HepG2 (cell line): ENCODE data around the gene STX8. TPM values are rescaled to one million over a fixed set of nuclear protein-coding genes. Genes with fewer than 3 reads are reported as not detected.

Experiments used
- ATAC-seq: fragments of 200-7000 bp; cut with Tn5 transposase; 3 replicates; pipeline ENCODE4 v1.9.1; 2020; ENCODE audit warnings: mild to moderate bottlenecking, moderate library complexity
- BruUV-seq: library from RNA; stranded (reverse); fragments of 400-500 nt; replicated peaks from 2 replicates; lab custom pipeline; 2021; lab: Mats Ljungman, UMichigan
- CTCF ChIA-PET: fragments of 300-600 bp; formaldehyde crosslinking; extraction: SDS; loops from one replicate; lab custom pipeline; 2021; ENCODE audit warnings: low total read pairs, inconsistent platforms, low intra/inter-chr PET ratio; lab: Yijun Ruan, JAX
- POLR2A ChIA-PET: fragments of 350-600 bp; sonication (Branson Sonifier 250); formaldehyde crosslinking; loops from one replicate; lab custom pipeline; 2020; ENCODE audit warnings: antibody characterized with exemption, inconsistent platforms; lab: Yijun Ruan, JAX
- DNase-seq: peaks from one replicate; pipeline ENCODE4 v3.0.0-alpha.2; 2015; ENCODE audit warnings: low spot score
- FAIRE-seq: peaks from 3 replicates; lab custom pipeline; 2011; peaks lifted over from hg19 to GRCh38; lab: Jason Lieb, UNC
- H2AFZ ChIP-seq: one replicate; pipeline ENCODE4 v1.6.1; 2011; ENCODE audit warnings: low read length, inconsistent platforms
- H3K27ac ChIP-seq: fragments of 300-600 bp; 3 replicates; pipeline ENCODE4 v1.8.0; 2011; ENCODE audit warnings: mixed run types, mild to moderate bottlenecking, mixed read lengths, low read length, inconsistent platforms; ENCODE audit not compliant: insufficient read depth; ENCODE audit errors: extremely low read length
- H3K27me3 ChIP-seq, 2 experiments: fragments of 200-600 bp in 1 of 2; 2 replicates in 1 of 2; 3 replicates in 1 of 2; pipeline versions ENCODE4 v1.6.0 to v1.8.0; 2011; ENCODE audit warnings: low read length in 2 of 2, mild to moderate bottlenecking in 2 of 2, moderate library complexity in 2 of 2, inconsistent platforms in 1 of 2; ENCODE audit not compliant: insufficient read depth in 2 of 2, control insufficient read depth in 1 of 2
- H3K36me3 ChIP-seq, 2 experiments: fragments of 200-600 bp in 1 of 2; replicated peaks in 1 of 2; 2 replicates in 1 of 2; 3 replicates in 1 of 2; pipeline versions ENCODE4 v1.5.1 to v1.8.0; 2011; ENCODE audit warnings: low read length in 2 of 2, inconsistent platforms in 1 of 2; ENCODE audit not compliant: insufficient read depth in 2 of 2, control insufficient read depth in 1 of 2
- H3K4me1 ChIP-seq: 2 replicates; pipeline ENCODE4 v1.5.1; 2012; ENCODE audit warnings: low read length, inconsistent platforms; ENCODE audit not compliant: insufficient read depth
- H3K4me2 ChIP-seq: 2 replicates; pipeline ENCODE4 v1.6.0; 2011; ENCODE audit warnings: low read depth, low read length, inconsistent platforms
- H3K4me3 ChIP-seq, 3 experiments: fragments of 200-600 bp in 1 of 3; sonication (generic), shearing (Covaris generic) in 1 of 3; replicated peaks in 1 of 3; 2 replicates each; pipeline ENCODE4 v1.5.1; 2011 to 2016; ENCODE audit warnings: low read length in 3 of 3, inconsistent platforms in 2 of 3, low read depth in 2 of 3, mild to moderate bottlenecking in 2 of 3, control low read depth in 1 of 3, mixed read lengths in 1 of 3; ENCODE audit not compliant: insufficient read depth in 1 of 3
- H3K79me2 ChIP-seq: one replicate; pipeline ENCODE4 v1.6.1; 2011; ENCODE audit warnings: low read length, inconsistent platforms; ENCODE audit not compliant: insufficient read depth
- H3K9ac ChIP-seq: 2 replicates; pipeline ENCODE4 v1.6.0; 2011; ENCODE audit warnings: mild to moderate bottlenecking, low read depth, low read length, inconsistent platforms; ENCODE audit not compliant: insufficient read depth
- H3K9me3 ChIP-seq: 2 replicates; pipeline ENCODE4 v1.5.1; 2012; ENCODE audit warnings: mild to moderate bottlenecking, low read length
- H4K20me1 ChIP-seq: 2 replicates; pipeline ENCODE4 v1.6.0; 2011; ENCODE audit warnings: inconsistent platforms, mild to moderate bottlenecking, low read length, moderate library complexity; ENCODE audit not compliant: insufficient read depth
- FOXK1 ChIP-seq: sonication (generic); formaldehyde crosslinking; IDR thresholded peaks from 2 replicates; pipeline ENCODE4 v1.4.0; 2020; ENCODE audit warnings: low read depth, missing genetic modification reagents, borderline replicate concordance
- HNF4A ChIP-seq: sonication (generic); formaldehyde crosslinking; IDR thresholded peaks from 2 replicates; pipeline ENCODE4 v1.4.0; 2020; ENCODE audit warnings: missing genetic modification reagents
- MTA3 ChIP-seq: sonication (generic); formaldehyde crosslinking; IDR thresholded peaks from 2 replicates; pipeline ENCODE4 v1.4.0; 2020; ENCODE audit warnings: missing genetic modification reagents
- NBN ChIP-seq: fragments of 450-650 bp; conservative IDR thresholded peaks from 2 replicates; pipeline ENCODE4 v1.6.1; 2017
- NFE2L1 ChIP-seq: sonication (generic); formaldehyde crosslinking; IDR thresholded peaks from 2 replicates; pipeline ENCODE4 v1.4.0; 2020; ENCODE audit warnings: missing genetic modification reagents, mild to moderate bottlenecking, borderline replicate concordance
- NR2C2 ChIP-seq: sonication (generic); formaldehyde crosslinking; IDR thresholded peaks from 2 replicates; pipeline ENCODE4 v1.4.0; 2020; ENCODE audit warnings: missing genetic modification reagents, mild to moderate bottlenecking, moderate library complexity, borderline replicate concordance
- RAD21 ChIP-seq: fragments of 450-650 bp; formaldehyde crosslinking; IDR thresholded peaks from 2 replicates; pipeline ENCODE4 v1.5.0; 2020; ENCODE audit warnings: mild to moderate bottlenecking
- SMC3 ChIP-seq: IDR thresholded peaks from 2 replicates; pipeline ENCODE4 v1.6.1; 2011; ENCODE audit warnings: low read length, improper control_type of control experiment
- SOX13 ChIP-seq, 3 experiments: fragments of 450-650 bp in 1 of 3; sonication (generic) in 1 of 3; formaldehyde crosslinking in 1 of 3; IDR thresholded peaks in 2 of 3; conservative IDR thresholded peaks in 1 of 3; 2 replicates each; pipeline versions ENCODE4 v1.5.0 to v1.6.1; 2016 to 2020; ENCODE audit warnings: antibody characterized with exemption in 1 of 3, mild to moderate bottlenecking in 1 of 3, missing compliant biosample characterization in 1 of 3, missing genetic modification reagents in 1 of 3, moderate library complexity in 1 of 3
- SOX5 ChIP-seq: IDR thresholded peaks from 2 replicates; pipeline ENCODE4 v1.6.1; 2016; ENCODE audit warnings: borderline replicate concordance
- SOX6 ChIP-seq, 2 experiments: fragments of 450-650 bp in 1 of 2; sonication (generic) in 1 of 2; formaldehyde crosslinking in 1 of 2; IDR thresholded peaks; 2 replicates each; pipeline versions ENCODE4 v1.4.0 to v1.6.1; 2017 to 2020; ENCODE audit warnings: antibody characterized with exemption in 1 of 2, mild to moderate bottlenecking in 1 of 2, missing genetic modification reagents in 1 of 2
- ZNF281 ChIP-seq: sonication (generic); formaldehyde crosslinking; IDR thresholded peaks from 2 replicates; pipeline ENCODE4 v1.4.0; 2020; ENCODE audit warnings: missing genetic modification reagents, borderline replicate concordance
- WGBS: methylation state at CpG from one replicate; pipeline ENCODE4 v1.1.6; 2017; ENCODE audit warnings: low lambda C conversion rate; 5-methylcytosine and 5-hydroxymethylcytosine counted together
- in situ Hi-C: cut with HindIII; loops from 2 replicates; pipeline ENCODE4 v1.10.0; 2017; ENCODE audit warnings: low pct_unique_long_range_greater_than_20kb; ENCODE audit not compliant: extremely low pct_ligation_motif_present
- intact Hi-C: fragments of 100-400 bp; cut with micrococcal nuclease; formaldehyde crosslinking; loops from one replicate; pipeline ENCODE4 v1.10.0; 2022; ENCODE audit not compliant: unreplicated experiment
- polyA plus RNA-seq, 8 experiments: library from polyadenylated mRNA; depleted of rRNA in 3 of 8; stranded (reverse) in 7 of 8; unstranded in 1 of 8; fragments of >200 nt; fragmentation: Illumina TruSeq in 4 of 8; extraction: Trizol in 4 of 8; gene quantifications; 2 replicates each; pipeline versions ENCODE4 v1.2.1 to v1.2.3, GENCODE V29; 2011 to 2016; ENCODE audit warnings: low read depth in 4 of 8, missing spikeins in 1 of 8, mixed read lengths in 1 of 8; ENCODE audit not compliant: insufficient read depth in 1 of 8
- total RNA-seq, 5 experiments: library from RNA; depleted of rRNA; stranded (reverse); fragments of >200 nt; fragmentation: Illumina TruSeq; extraction: Trizol; gene quantifications; 2 replicates each; pipeline ENCODE4 v1.2.3, GENCODE V29; 2016; ENCODE audit warnings: low read depth in 1 of 5
- TF ChIP-seq, protein P1 (sequence below): IDR thresholded peaks from 2 replicates; pipeline ENCODE4 v1.4.0; 2020; ENCODE audit warnings: mild to moderate bottlenecking, missing genetic modification reagents
- TF ChIP-seq, protein P2 (sequence below): fragments of 450-650 bp; IDR thresholded peaks from 2 replicates; pipeline ENCODE4 v1.6.1; 2016

Gene STX8
- total and polyA plus RNA-seq, 2 of the 13 experiments (the other 11 are each of a cell fraction or from before 2014, with no cell fraction given), result 36.4 to 53.6 TPM

GRCh38 chr17:9324864-9325263, 250.8 kb downstream of the STX8 start:
- Histone ChIP-seq H3K36me3 (no peaks in the 10 kb centered on the region), H3K9ac (no peak overlapping the region), H4K20me1 (no peaks in the 10 kb centered on the region), H2AFZ (no peak overlapping the region), H3K4me2 (no peak overlapping the region), H3K79me2 (no peaks in the 10 kb centered on the region), H3K4me1 (peaks cover 20% of the 10 kb centered on the region), H3K4me3 (no peak overlapping the region), H3K9me3 (no peaks in the 10 kb centered on the region), H3K27ac (no peak overlapping the region), H3K27me3 (no peaks in the 10 kb centered on the region)
- FAIRE-seq, result peak; percentile 71
- BruUV-seq, result no TSS peak
- WGBS, result 62% methylated on average over 4 of the region's 4 CpGs
- intact Hi-C loops (loop anchor here (2.0 kb wide), 1 partner anchor 198 kb away; no protein-coding TSS in a partner anchor), in situ Hi-C loops (no loop called here)
- peak; percentile 55 for DNase-seq
- ChIA-PET POLR2A (interaction anchor here (0.5 kb wide), 1 partner anchor 24 kb away, joined by 3 read pairs; no protein-coding TSS in a partner anchor), CTCF (no interaction called here)
- ATAC-seq, result peak; percentile 94
- TF ChIP-seq RAD21 (0 out of 2 replicates have a peak, but pooled peaks have one; percentile 19), HNF4A (CRISPR knock-in tag) (peak; percentile 7; the same call in 1 of the 2 replicates), MTA3 (CRISPR knock-in tag) (no peak), SOX5 (CRISPR knock-in tag) (peak; percentile 49; the same call in 1 of the 2 replicates), NR2C2 (no peak), SOX13 (IDR thresholded peaks at IDR 0.05) (no peak), SOX13 (CRISPR knock-in tag; conservative IDR thresholded peaks at IDR 0.05 in 1 of 2, IDR thresholded peaks at IDR 0.05 in 1 of 2) (peak in 1 of 2 experiments; percentile 40; a peak in 1 of 4 replicates), ZNF281 (CRISPR knock-in tag) (no peak), SOX6 (IDR thresholded peaks at IDR 0.05) (no peak), SOX6 (CRISPR knock-in tag; IDR thresholded peaks at IDR 0.05) (peak; percentile 36; the same call in 1 of the 2 replicates), NBN (no peak), SMC3 (peak; percentile 62), NFE2L1 (no peak), FOXK1 (peak; percentile 70; the same call in 1 of the 2 replicates)
- TF ChIP-seq, protein P1, sequence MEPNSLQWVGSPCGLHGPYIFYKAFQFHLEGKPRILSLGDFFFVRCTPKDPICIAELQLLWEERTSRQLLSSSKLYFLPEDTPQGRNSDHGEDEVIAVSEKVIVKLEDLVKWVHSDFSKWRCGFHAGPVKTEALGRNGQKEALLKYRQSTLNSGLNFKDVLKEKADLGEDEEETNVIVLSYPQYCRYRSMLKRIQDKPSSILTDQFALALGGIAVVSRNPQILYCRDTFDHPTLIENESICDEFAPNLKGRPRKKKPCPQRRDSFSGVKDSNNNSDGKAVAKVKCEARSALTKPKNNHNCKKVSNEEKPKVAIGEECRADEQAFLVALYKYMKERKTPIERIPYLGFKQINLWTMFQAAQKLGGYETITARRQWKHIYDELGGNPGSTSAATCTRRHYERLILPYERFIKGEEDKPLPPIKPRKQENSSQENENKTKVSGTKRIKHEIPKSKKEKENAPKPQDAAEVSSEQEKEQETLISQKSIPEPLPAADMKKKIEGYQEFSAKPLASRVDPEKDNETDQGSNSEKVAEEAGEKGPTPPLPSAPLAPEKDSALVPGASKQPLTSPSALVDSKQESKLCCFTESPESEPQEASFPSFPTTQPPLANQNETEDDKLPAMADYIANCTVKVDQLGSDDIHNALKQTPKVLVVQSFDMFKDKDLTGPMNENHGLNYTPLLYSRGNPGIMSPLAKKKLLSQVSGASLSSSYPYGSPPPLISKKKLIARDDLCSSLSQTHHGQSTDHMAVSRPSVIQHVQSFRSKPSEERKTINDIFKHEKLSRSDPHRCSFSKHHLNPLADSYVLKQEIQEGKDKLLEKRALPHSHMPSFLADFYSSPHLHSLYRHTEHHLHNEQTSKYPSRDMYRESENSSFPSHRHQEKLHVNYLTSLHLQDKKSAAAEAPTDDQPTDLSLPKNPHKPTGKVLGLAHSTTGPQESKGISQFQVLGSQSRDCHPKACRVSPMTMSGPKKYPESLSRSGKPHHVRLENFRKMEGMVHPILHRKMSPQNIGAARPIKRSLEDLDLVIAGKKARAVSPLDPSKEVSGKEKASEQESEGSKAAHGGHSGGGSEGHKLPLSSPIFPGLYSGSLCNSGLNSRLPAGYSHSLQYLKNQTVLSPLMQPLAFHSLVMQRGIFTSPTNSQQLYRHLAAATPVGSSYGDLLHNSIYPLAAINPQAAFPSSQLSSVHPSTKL (CRISPR knock-in tag), result peak; percentile 36; the same call in 1 of the 2 replicates
- TF ChIP-seq, protein P2, sequence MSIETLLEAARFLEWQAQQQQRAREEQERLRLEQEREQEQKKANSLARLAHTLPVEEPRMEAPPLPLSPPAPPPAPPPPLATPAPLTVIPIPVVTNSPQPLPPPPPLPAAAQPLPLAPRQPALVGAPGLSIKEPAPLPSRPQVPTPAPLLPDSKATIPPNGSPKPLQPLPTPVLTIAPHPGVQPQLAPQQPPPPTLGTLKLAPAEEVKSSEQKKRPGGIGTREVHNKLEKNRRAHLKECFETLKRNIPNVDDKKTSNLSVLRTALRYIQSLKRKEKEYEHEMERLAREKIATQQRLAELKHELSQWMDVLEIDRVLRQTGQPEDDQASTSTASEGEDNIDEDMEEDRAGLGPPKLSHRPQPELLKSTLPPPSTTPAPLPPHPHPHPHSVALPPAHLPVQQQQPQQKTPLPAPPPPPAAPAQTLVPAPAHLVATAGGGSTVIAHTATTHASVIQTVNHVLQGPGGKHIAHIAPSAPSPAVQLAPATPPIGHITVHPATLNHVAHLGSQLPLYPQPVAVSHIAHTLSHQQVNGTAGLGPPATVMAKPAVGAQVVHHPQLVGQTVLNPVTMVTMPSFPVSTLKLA, result no peak
